Fibroblast of lung (primary cell): ENCODE results near the gene PIK3R3. TPM values are rescaled to one million over a fixed set of nuclear protein-coding genes. Genes with fewer than 3 reads are reported as not detected.

Experiments used
- DNase-seq, 2 donors: peaks; one replicate each; pipeline versions ENCODE4 v3.0.0 to v3.0.0-alpha.2; 2010; ENCODE audit warnings: low read depth in 2 of 2
- H2AFZ ChIP-seq: 2 replicates; pipeline ENCODE4 v1.5.1; 2012; ENCODE audit warnings: low read length, control low read depth, inconsistent platforms
- H3K27ac ChIP-seq: 2 replicates; pipeline ENCODE4 v1.5.1; 2011; ENCODE audit warnings: low read length, control low read depth; ENCODE audit not compliant: insufficient read depth
- H3K27me3 ChIP-seq: 2 replicates; pipeline ENCODE4 v1.5.1; 2011; ENCODE audit warnings: mild to moderate bottlenecking, low read length; ENCODE audit not compliant: control insufficient read depth, insufficient read depth
- H3K36me3 ChIP-seq: 2 replicates; pipeline ENCODE4 v1.5.1; 2011; ENCODE audit warnings: low read length; ENCODE audit not compliant: control insufficient read depth, insufficient read depth
- H3K4me1 ChIP-seq: 2 replicates; pipeline ENCODE4 v1.5.1; 2011; ENCODE audit warnings: low read length; ENCODE audit not compliant: control insufficient read depth, insufficient read depth; ENCODE audit errors: extremely low read depth
- H3K4me2 ChIP-seq: 2 replicates; pipeline ENCODE4 v1.5.1; 2011; ENCODE audit warnings: low read length, control low read depth; ENCODE audit not compliant: insufficient read depth; ENCODE audit errors: extremely low read depth
- H3K4me3 ChIP-seq, 4 experiments: fragments of 200-600 bp in 1 of 4; sonication (generic) in 1 of 4; replicated peaks in 1 of 4; 2 replicates each; pipeline ENCODE4 v1.5.1; 2011 to 2016; ENCODE audit warnings: low read length in 4 of 4, low read depth in 3 of 4, mild to moderate bottlenecking in 3 of 4, control low read depth in 2 of 4, inconsistent platforms in 1 of 4, mixed read lengths in 1 of 4; ENCODE audit not compliant: insufficient read depth in 1 of 4; ENCODE audit errors: control extremely low read depth in 1 of 4
- H3K79me2 ChIP-seq: 2 replicates; pipeline ENCODE4 v1.5.1; 2012; ENCODE audit warnings: mild to moderate bottlenecking, low read length, inconsistent platforms; ENCODE audit not compliant: control insufficient read depth, insufficient read depth
- H3K9ac ChIP-seq: 2 replicates; pipeline ENCODE4 v1.5.1; 2011; ENCODE audit warnings: mild to moderate bottlenecking, low read length, control low read depth; ENCODE audit not compliant: insufficient read depth
- H3K9me3 ChIP-seq: 2 replicates; pipeline ENCODE4 v1.5.1; 2012; ENCODE audit warnings: low read depth, low read length; ENCODE audit not compliant: control insufficient read depth, insufficient read depth
- H4K20me1 ChIP-seq: 2 replicates; pipeline ENCODE4 v1.5.1; 2011; ENCODE audit warnings: low read length; ENCODE audit not compliant: control insufficient read depth, insufficient read depth; ENCODE audit errors: extremely low read depth
- EZH2 ChIP-seq: IDR thresholded peaks from 2 replicates; pipeline ENCODE4 v1.5.1; 2012; ENCODE audit warnings: low read length, control low read depth, mild to moderate bottlenecking; ENCODE audit errors: missing control alignments
- polyA plus RNA-seq, 2 donors: library from polyadenylated mRNA; depleted of rRNA in 1 of 2; stranded (reverse) in 1 of 2; unstranded in 1 of 2; fragments of >200 nt; gene quantifications; 2 replicates each; pipeline ENCODE4 v1.2.1, GENCODE V29; 2011 to 2012; ENCODE audit warnings: missing spikeins in 1 of 2
- total RNA-seq: library from RNA; depleted of rRNA; stranded (reverse); fragments of >200 nt; gene quantifications from 2 replicates; pipeline ENCODE4 v1.2.1, GENCODE V29; 2014
- TF ChIP-seq, protein P1 (sequence below), 2 donors: IDR thresholded peaks in 1 of 2; conservative IDR thresholded peaks in 1 of 2; 1 replicate in 1 of 2; 2 replicates in 1 of 2; pipeline ENCODE4 v1.5.1; 2011 to 2012; ENCODE audit warnings: low read length in 2 of 2, control low read depth in 1 of 2, inconsistent platforms in 1 of 2, low read depth in 1 of 2, mild to moderate bottlenecking in 1 of 2

The PIK3R3 gene
- total and polyA plus RNA-seq, 2 donors (not counting 1 experiment from before 2014, with no cell fraction given), result 3.3 to 4.1 TPM

DNA sequence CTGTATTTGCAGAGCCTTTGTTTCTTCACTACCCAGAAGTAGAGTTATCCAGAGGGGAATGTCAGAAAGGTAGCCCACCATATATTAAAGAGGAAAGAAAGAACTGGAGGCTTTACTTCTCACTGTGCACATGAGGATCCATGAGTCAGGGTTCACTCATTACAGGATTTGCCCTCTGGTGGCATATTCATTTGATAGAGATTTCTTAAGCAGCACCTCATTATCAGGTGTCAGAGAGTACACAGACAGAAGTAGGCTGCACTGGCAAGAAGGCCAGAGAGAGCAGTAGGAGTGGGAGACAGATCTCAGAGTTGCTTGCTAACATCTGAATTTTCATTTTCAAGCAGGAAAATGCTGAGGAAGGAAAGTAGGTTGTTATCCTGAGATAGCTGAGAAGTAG is 123.8 kb downstream of the PIK3R3 start:
- Histone ChIP-seq H3K36me3 (peaks cover 2% of the 10 kb centered on the region), H3K27me3 (no peaks in the 10 kb centered on the region), H3K9me3 (no peaks in the 10 kb centered on the region), H3K4me1 (no peaks in the 10 kb centered on the region), H3K4me2 (no peak overlapping the region), H2AFZ (no peak overlapping the region), H3K27ac (no peak overlapping the region), H3K4me3 (no peak overlapping the region), H3K79me2 (no peaks in the 10 kb centered on the region), H3K9ac (no peak overlapping the region), H4K20me1 (no peaks in the 10 kb centered on the region)
- no peak for DNase-seq
- TF ChIP-seq, protein P1, sequence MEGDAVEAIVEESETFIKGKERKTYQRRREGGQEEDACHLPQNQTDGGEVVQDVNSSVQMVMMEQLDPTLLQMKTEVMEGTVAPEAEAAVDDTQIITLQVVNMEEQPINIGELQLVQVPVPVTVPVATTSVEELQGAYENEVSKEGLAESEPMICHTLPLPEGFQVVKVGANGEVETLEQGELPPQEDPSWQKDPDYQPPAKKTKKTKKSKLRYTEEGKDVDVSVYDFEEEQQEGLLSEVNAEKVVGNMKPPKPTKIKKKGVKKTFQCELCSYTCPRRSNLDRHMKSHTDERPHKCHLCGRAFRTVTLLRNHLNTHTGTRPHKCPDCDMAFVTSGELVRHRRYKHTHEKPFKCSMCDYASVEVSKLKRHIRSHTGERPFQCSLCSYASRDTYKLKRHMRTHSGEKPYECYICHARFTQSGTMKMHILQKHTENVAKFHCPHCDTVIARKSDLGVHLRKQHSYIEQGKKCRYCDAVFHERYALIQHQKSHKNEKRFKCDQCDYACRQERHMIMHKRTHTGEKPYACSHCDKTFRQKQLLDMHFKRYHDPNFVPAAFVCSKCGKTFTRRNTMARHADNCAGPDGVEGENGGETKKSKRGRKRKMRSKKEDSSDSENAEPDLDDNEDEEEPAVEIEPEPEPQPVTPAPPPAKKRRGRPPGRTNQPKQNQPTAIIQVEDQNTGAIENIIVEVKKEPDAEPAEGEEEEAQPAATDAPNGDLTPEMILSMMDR (conservative IDR thresholded peaks at IDR 0.05 in 1 of 2, IDR thresholded peaks at IDR 0.05 in 1 of 2; ENCODE audit: low read depth in 1 of 2, low read length in 2 of 2), result no peak
- no peak for TF ChIP-seq EZH2

DNA sequence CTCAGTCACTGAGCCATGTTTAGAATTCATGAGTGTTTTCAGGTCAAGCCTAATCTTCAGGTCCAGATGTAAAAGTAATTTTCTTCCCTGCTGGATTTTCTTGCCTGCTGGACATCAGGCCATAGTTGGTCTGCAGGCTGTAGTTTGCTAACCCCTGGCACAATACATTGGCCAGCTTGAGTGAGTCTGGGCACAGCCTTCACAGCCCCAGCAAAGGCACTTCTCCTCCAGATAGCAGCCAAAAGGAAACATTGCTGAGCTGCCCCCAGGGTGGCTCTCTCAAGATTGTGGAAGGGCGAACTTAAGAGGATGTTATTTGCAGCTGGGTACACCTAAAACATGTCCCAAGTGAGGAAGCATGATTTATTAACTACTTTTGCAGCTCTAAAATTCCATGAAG is 126.8 kb downstream of the PIK3R3 start:
- Histone ChIP-seq H3K36me3 (peaks cover 2% of the 10 kb centered on the region), H3K4me3 (no peak overlapping the region), H3K4me1 (no peaks in the 10 kb centered on the region), H3K79me2 (no peaks in the 10 kb centered on the region), H3K9ac (no peak overlapping the region), H3K4me2 (no peak overlapping the region), H2AFZ (no peak overlapping the region), H4K20me1 (no peaks in the 10 kb centered on the region), H3K27ac (no peak overlapping the region), H3K27me3 (no peaks in the 10 kb centered on the region), H3K9me3 (no peaks in the 10 kb centered on the region)
- no peak for DNase-seq
- TF ChIP-seq, protein P1 (conservative IDR thresholded peaks at IDR 0.05 in 1 of 2, IDR thresholded peaks at IDR 0.05 in 1 of 2; ENCODE audit: low read depth in 1 of 2, low read length in 2 of 2), result no peak

DNA sequence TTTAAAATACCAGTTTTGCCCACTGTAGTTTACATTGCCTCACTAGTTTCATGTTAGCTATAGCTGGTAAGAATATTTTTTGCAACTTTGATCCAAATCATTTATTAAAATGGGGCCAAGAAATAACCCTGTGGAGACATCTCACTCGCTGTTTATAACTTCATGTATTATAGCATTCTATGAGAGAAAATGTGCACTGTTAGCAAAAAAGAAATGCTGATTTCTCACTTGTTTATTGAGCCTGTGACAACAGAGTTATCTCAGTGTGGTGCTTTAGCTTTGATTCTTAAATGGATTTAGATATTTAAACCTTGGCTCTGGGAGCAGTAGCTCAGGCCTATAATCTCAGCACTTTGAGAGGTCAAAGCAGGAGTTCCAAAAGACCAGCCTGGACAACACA is 127.9 kb downstream of the PIK3R3 start:
- no peak for DNase-seq
- no peaks in the 10 kb centered on the region for H3K79me2 ChIP-seq
- TF ChIP-seq, protein P1 (conservative IDR thresholded peaks at IDR 0.05 in 1 of 2, IDR thresholded peaks at IDR 0.05 in 1 of 2; ENCODE audit: low read depth in 1 of 2, low read length in 2 of 2), result no peak
- TF ChIP-seq EZH2, result no peak
- H3K9ac ChIP-seq, result no peak overlapping the region
- no peak overlapping the region for H3K4me3 ChIP-seq
- no peak overlapping the region for H2AFZ ChIP-seq
- no peak overlapping the region for H3K27ac ChIP-seq
- no peaks in the 10 kb centered on the region for H3K9me3 ChIP-seq
- no peaks in the 10 kb centered on the region for H4K20me1 ChIP-seq
- H3K27me3 ChIP-seq, result no peaks in the 10 kb centered on the region
- H3K4me2 ChIP-seq, result no peak overlapping the region
- no peaks in the 10 kb centered on the region for H3K4me1 ChIP-seq
- H3K36me3 ChIP-seq, result peaks cover 2% of the 10 kb centered on the region
